PFSK-1 (cell line): ENCODE results near the gene ENDOV.

ENCODE experiments used
- FOXP2 ChIP-seq: optimal IDR thresholded peaks from 2 replicates; pipeline ENCODE3; 2011; ENCODE audit warnings: borderline replicate concordance, control low read depth, inconsistent platforms; ENCODE audit not compliant: insufficient read depth; ENCODE audit errors: extremely low read length, extremely low read depth
- POLR2AphosphoS5 ChIP-seq: IDR thresholded peaks from 2 replicates; pipeline ENCODE4 v1.6.1; 2012; ENCODE audit warnings: low read depth, mild to moderate bottlenecking, control low read depth, low read length, moderate library complexity
- SIN3A ChIP-seq: IDR thresholded peaks from 2 replicates; pipeline ENCODE4 v1.6.1; 2012; ENCODE audit warnings: mild to moderate bottlenecking, low read length, moderate library complexity, borderline replicate concordance; ENCODE audit not compliant: insufficient read depth
- TAF1 ChIP-seq: IDR thresholded peaks from 2 replicates; pipeline ENCODE4 v1.6.1; 2012; ENCODE audit warnings: low read length, control low read depth, borderline replicate concordance; ENCODE audit not compliant: insufficient read depth
- TF ChIP-seq, protein P1 (sequence below), 2 experiments: IDR thresholded peaks; 2 replicates each; pipeline versions ENCODE4 v1.6.1 to v1.8.0; 2011 to 2012; ENCODE audit warnings: low read depth in 2 of 2, low read length in 2 of 2, control low read depth in 1 of 2, inconsistent platforms in 1 of 2, mild to moderate bottlenecking in 1 of 2, moderate library complexity in 1 of 2; ENCODE audit not compliant: insufficient read depth in 1 of 2

The ENDOV gene

DNA sequence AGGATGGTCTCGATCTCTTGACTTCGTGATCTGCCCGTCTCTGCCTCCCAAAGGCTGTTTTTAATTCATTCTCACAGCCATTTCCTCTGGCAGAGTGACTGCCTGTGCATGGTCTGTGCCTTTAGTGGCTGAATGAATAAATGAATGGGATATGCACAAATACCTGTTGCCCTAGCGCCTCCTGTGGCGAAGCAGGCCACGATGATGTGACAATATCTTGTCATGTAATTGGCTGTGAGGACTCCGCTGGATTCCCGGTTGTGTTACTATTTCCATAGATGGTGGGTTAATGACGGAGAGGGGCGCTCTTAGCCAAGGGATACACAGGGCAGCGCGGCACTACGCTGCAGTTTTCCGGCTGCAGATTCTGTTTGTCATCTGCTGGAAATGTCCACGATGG is 26.8 kb upstream of the ENDOV start:
- TF ChIP-seq FOXP2 (no peak), POLR2AphosphoS5 (no peak), SIN3A (no peak), TAF1 (no peak)
- TF ChIP-seq, protein P1, sequence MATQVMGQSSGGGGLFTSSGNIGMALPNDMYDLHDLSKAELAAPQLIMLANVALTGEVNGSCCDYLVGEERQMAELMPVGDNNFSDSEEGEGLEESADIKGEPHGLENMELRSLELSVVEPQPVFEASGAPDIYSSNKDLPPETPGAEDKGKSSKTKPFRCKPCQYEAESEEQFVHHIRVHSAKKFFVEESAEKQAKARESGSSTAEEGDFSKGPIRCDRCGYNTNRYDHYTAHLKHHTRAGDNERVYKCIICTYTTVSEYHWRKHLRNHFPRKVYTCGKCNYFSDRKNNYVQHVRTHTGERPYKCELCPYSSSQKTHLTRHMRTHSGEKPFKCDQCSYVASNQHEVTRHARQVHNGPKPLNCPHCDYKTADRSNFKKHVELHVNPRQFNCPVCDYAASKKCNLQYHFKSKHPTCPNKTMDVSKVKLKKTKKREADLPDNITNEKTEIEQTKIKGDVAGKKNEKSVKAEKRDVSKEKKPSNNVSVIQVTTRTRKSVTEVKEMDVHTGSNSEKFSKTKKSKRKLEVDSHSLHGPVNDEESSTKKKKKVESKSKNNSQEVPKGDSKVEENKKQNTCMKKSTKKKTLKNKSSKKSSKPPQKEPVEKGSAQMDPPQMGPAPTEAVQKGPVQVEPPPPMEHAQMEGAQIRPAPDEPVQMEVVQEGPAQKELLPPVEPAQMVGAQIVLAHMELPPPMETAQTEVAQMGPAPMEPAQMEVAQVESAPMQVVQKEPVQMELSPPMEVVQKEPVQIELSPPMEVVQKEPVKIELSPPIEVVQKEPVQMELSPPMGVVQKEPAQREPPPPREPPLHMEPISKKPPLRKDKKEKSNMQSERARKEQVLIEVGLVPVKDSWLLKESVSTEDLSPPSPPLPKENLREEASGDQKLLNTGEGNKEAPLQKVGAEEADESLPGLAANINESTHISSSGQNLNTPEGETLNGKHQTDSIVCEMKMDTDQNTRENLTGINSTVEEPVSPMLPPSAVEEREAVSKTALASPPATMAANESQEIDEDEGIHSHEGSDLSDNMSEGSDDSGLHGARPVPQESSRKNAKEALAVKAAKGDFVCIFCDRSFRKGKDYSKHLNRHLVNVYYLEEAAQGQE (IDR thresholded peaks at IDR 0.05; ENCODE audit: insufficient read depth in 1 of 2, low read depth in 2 of 2, low read length in 2 of 2) = no peak

DNA sequence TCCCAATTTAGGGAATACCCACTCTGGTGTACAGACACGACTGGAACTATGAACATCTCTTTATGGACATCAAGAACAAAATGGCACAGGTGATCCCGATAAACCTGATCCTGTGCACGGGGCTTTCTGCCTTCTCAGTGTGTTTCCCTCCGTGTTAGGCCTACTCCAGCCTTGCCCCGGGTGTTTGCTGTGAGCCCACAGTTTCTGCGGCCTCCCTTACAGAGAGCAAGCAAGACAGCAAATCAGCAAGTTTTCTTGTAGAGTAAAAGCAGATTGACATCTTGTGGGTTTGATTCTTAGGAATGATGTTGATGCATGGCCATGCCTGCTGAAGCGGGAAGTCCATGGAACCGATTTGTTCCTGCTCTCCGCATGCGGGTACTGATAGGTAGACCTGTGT is 26.4 kb upstream of the ENDOV start:
- TF ChIP-seq TAF1 (no peak), FOXP2 (no peak), SIN3A (no peak), POLR2AphosphoS5 (no peak)
- TF ChIP-seq, protein P1 (IDR thresholded peaks at IDR 0.05; ENCODE audit: insufficient read depth in 1 of 2, low read depth in 2 of 2, low read length in 2 of 2) = no peak

- no peak for TF ChIP-seq FOXP2
- TF ChIP-seq SIN3A = no peak
Observed at GRCh38 chr17:80389011-80389995, 25.7 kb upstream of the ENDOV start.

- TF ChIP-seq FOXP2 (no peak), POLR2AphosphoS5 (no peak)
Observed at GRCh38 chr17:80393241-80393890, 21.6 kb upstream of the ENDOV start.

DNA sequence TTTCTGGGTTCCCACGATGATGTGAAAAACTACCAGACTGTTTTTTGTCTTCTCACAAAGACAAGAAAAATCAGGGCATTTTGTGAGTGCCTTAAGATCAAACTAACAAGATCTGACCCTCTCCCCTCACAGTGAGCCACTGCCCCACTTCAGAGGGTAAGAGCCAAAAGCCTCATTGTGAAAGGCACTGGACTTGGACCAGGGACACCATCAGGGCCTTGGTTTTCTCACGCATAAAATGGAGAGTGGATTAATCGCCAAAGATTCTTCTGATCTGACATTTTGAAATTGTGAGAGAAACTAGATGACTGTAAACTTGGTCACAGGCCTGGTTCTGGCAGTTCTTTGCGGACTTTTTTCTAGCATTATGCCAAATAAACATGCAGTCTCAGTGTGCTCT is 21.0 kb upstream of the ENDOV start:
- TF ChIP-seq POLR2AphosphoS5 = no peak

DNA sequence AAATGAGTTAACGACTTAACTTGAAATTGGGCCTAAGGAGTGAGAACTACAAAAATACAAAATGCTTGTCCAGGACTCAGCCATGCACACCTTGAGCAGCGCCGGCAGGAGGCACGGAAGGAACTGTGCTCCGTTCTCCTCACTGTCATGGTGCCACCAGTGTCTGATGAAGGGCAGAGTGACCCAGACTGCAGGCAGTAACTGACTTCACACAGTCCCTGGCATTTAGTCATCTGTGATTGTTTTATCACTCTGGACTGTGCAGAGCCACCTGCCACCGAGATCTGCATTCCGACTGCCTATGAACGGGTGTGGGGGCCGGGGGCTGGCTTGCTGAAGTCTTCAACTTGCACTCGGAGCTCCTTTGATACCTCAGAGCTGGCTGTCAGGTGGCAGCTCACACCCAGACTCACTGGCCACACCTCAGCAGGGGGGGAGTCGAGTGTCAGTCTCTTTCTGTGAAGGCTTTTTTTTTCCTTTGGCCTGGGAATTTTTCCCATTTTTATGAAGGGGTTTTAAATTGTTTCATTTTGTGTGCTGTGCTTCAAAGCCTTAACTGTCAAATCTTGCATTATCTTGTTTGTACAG is 20.2 kb upstream of the ENDOV start:
- TF ChIP-seq, protein P1 (IDR thresholded peaks at IDR 0.05; ENCODE audit: insufficient read depth in 1 of 2, low read depth in 2 of 2, low read length in 2 of 2) = no peak
- TF ChIP-seq SIN3A = no peak
- TF ChIP-seq POLR2AphosphoS5 = no peak
- TF ChIP-seq TAF1 = no peak
- TF ChIP-seq FOXP2 = no peak
